GM12873 (cell line): ENCODE measurements around the gene SPDEF.

Experiments used
- TF ChIP-seq, protein P1 (sequence below): IDR thresholded peaks from 2 replicates; pipeline ENCODE4 v1.5.1; 2012; ENCODE audit warnings: low read depth, mild to moderate bottlenecking, moderate library complexity, low read length, control low read depth; ENCODE audit not compliant: insufficient read depth; ENCODE audit errors: missing control alignments

SPDEF gene

GRCh38 chr6:34535646-34536045 is 20.5 kb downstream of the SPDEF start:
- TF ChIP-seq, protein P1, sequence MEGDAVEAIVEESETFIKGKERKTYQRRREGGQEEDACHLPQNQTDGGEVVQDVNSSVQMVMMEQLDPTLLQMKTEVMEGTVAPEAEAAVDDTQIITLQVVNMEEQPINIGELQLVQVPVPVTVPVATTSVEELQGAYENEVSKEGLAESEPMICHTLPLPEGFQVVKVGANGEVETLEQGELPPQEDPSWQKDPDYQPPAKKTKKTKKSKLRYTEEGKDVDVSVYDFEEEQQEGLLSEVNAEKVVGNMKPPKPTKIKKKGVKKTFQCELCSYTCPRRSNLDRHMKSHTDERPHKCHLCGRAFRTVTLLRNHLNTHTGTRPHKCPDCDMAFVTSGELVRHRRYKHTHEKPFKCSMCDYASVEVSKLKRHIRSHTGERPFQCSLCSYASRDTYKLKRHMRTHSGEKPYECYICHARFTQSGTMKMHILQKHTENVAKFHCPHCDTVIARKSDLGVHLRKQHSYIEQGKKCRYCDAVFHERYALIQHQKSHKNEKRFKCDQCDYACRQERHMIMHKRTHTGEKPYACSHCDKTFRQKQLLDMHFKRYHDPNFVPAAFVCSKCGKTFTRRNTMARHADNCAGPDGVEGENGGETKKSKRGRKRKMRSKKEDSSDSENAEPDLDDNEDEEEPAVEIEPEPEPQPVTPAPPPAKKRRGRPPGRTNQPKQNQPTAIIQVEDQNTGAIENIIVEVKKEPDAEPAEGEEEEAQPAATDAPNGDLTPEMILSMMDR: no peak

DNA sequence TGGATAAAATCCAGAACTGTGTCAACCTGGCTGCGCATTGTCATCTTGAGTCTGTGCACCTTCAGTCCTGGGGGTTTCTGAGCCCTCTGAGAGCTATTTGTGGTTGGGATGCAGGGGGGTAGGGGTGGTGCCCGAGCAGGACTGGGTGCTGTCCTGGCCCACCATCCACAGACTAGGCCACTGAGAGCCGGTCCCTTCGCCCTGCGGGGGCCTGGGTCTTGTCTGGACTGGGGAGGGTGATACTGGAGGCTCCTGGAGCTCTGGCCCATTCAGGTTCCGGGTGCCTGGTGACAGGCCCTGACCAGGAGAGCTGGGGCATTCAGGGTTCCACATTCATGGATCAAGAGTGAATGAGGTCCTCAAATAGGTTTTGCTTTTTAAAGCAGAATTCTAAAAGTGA is 20.9 kb downstream of the SPDEF start:
- TF ChIP-seq, protein P1: no peak

DNA sequence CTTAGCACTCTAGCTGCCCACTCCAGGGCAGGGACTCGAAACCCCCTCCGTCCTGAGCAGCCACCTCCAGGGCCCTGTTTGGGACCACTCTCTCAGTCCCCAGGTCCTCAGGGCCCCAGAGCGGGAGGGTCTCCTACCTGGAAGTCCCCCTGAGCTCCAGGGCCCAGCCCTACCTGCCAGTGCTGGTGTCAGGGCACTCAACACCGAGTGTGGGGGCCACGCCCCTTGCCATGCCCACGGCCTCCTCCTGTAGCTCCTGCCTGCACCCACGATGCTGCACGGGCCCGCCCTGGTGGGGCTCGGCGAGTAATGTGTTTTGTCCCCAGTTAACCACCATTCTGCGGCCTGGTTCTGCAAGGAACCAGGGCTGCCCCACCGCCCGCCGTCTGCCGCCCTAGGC is 21.5 kb downstream of the SPDEF start:
- TF ChIP-seq, protein P1: no peak

- TF ChIP-seq, protein P1: no peak
Measured at GRCh38 chr6:34534146-34534545, 22.0 kb downstream of the SPDEF start.

DNA sequence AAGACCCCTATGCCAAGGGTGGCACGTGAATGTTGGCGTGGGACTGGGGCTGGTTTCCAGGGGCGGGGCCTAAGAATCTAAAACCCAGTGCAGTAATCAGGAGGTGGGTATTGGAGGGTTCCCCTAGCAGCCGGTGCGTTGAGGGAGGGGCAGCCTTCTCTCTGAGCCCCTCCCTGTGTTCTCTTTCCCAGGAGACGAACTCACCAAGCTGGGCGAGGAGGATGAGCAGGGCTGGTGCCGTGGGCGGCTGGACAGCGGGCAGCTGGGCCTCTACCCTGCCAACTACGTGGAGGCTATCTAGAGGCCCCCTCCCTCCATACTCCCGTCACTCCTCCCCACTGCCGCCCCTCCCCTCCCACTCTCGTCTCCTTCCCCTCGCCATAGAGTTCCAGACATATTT is 23.9 kb downstream of the SPDEF start:
- TF ChIP-seq, protein P1: no peak

- TF ChIP-seq, protein P1: no peak
Measured at GRCh38 chr6:34531580-34532201, 24.4 kb downstream of the SPDEF start.

- TF ChIP-seq, protein P1: no peak
Measured at GRCh38 chr6:34530753-34531365, 25.3 kb downstream of the SPDEF start.
